Hematopoietic multipotent progenitor cell treated with erythropoietin and hydrocortisone succinate and interleukin-3 and kit ligand, for 4 days (in vitro differentiated cells): ENCODE results near the gene UROC1.

Experiments used
- DNase-seq: peaks from one replicate; pipeline ENCODE4 v3.0.0-alpha.2; 2015

Gene UROC1

DNA sequence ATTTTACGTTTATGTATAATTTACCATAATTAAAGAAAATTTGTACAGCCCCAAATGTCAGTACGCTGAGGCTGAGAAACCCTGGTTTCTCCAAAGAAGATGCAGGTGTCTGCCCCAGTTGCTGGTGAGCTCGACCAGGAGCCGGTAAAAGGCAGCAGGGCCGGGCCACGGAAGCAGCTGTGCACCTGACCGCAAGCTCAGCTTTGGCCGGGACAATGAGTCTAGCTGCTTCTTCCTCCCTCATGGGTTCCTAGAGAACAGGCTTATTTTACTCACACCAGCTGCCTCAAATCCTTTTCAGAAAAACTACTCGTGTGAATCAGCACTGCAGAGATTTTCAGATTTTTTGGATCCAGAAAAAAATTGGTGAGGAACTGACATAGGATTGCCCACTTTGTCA is 23.8 kb downstream of the UROC1 start:
- DNase-seq, result peak; percentile 39

DNA sequence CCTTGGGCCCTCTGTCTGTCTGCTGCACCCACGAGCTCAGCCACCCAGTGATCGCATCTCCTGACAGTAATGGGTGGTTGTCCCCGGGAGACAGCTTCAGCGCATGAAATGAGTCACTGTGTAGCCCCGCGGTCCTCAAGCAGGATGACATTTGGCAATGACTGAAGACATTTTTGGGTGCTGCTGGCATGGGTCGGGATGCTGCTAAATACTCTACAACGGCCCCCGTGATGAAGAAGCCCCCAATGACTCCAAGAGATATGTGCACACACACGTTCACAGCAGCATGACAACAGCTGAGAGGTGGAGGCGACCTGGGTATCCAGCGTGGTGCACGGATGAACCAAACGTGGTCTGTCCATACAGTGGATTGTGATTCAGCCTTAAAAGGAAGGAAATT is 24.5 kb downstream of the UROC1 start:
- DNase-seq, result no peak

DNA sequence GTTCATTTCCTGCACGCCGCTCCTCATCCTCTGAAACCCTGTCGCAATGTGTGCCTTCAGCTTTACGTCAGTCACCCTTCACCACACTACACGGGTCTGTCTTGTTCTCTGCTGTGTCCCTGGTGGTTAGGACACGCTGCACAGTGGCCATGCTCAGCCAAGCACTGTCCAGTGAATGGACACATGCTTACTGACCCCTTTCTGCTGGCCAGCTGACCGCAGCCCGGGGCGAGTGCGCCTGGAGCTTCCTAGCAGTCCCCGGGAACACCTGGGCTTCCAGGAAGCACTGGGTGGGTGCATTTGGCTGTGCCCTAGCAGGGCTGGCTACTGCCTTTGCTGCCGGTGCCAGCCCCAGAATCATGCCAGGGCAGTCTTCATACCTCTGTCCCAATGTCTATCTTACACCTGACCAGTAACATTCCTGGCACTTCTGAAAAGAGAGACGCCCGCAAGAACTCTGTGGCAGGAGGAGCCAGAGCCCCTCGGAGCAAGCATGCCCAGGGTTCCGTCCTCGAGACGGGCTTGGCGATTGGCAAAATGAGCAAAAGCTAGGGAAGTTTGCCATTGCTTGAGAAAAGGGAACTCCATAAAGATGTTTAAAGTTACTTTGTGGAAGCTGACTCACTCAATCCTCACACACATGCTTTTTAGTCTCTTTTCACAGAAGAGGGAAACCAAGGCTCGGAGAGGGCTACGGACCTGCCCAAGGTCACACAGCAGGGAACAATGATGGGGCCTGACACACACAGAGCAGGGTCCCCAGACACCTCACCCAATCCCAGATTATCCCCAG is 26.2 kb downstream of the UROC1 start:
- no peak for DNase-seq

DNA sequence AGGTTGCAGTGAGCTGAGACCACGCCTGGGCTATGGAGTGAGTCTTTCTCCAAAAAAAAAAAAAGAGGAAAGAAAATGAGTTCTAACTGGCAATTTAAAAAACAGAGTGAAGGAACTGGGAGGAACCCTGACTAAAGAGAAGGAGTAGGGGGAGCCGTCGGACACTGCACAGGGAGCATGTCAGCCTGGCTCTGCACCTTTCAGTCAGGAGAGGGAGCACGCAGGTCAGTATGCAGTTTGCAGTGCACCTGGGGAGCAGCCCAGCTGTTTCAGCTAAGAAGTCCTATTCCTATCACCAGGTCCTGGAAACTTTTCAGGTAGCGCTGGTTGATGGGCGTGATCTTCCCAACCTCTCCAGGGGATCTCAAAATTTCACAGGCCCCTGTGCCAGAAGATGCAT is 27.0 kb downstream of the UROC1 start:
- DNase-seq, result no peak

DNA sequence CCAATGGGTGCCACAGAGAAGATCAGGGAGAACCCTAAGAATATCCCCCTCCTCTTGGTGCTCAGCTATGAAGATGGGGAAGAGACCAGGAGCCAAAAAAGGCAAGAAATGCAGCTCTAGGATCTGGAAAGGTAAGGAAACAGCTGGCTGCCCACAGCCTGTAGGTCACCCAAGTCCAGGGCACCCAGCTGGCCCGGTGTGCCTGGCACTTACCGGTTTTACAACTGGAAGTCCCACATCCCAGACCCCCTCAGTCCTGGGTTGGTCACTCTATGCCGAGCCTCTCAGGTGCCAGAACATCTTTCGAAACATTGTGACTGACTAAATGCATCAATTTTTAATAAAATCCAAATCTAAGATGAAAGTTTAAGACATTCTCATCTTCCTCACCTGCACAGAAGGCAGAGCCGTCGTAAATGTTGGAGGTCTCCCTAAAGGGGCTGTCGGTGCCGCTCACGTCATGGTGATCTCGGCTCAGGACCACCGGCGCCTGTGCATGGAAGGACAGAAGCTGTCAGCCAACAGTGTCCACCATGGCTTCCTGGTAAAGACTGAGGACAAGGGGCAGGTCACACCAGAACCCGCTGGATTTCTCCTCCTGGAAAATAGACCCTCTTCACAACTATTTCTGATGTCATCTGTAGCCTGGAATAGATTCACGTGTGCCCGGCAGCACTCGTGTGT is 28.5 kb downstream of the UROC1 start:
- DNase-seq, result no peak

DNA sequence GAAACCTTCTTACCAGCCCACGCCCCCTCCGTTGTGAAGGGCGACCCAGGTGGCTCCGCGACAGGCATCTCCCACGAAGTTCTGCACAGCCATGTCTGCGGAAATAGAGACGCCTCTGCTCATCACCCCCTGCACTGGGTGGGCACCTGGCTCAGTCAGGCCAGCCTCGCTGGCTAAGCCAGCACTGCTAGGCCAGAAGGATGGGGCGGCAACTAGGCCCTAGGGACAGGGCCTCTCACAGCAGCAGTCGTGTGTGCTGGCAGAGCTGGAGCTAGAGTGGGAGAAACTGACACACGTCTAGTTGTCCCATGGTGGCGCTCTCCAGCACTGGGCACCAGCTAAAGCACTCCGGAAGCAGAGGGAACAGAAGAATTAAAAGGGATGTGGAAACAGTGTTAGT is 29.4 kb downstream of the UROC1 start:
- DNase-seq, result no peak

DNA sequence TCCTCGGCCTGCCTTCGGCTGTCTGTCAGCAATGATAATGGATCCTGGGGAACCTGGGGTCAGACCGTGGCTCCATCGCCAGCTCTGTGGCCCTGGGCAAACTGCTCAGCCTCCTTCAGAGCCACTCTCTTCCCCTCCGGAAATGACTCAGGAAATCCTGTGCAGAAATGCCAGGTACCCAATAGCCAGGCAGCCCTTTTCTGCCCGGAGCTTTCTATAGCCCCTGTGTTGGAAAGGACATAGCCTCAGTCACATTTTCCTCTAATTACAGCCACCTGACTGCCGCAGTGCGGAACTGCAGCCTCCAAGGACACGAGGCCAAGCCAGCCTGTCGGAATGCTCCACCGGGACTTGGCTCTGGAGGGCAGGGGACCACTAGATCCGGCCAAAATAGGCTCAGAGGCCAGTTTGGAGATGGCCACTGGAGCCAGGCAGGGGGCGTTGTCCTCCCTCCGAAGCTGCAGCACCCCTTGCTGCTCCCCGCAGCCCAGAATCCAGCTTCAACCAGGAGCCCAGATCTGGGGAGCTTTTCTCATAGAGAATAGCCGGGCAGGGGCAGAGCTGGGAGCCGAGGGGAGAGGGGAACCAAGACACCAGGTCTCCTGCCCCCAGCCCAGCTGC is 30.3 kb downstream of the UROC1 start:
- peak; percentile 67 for DNase-seq

DNA sequence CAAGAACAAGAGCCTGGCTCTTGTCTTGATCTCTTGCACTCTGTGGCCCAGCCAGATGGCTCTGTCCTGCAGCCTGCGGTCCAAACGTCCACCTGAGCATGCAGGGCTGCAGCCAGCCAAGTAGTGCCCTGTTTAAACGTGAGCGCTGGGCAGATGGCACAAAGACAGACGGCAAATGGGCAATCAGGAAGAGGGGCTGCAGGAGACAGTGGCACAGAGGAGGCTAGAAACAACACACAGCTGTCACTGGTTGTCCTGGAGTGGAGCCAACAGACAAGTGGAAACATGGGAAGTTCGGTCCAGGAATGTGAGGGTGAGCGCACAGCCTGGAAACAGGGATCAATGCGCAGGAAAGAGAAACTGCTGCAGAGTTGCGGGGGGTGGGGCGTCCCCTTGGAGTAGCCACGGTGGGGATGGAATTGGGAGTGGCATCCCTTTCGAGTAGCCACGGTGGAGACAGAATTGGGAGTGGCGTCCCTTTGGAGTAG is 31.2 kb downstream of the UROC1 start:
- DNase-seq, result no peak

DNA sequence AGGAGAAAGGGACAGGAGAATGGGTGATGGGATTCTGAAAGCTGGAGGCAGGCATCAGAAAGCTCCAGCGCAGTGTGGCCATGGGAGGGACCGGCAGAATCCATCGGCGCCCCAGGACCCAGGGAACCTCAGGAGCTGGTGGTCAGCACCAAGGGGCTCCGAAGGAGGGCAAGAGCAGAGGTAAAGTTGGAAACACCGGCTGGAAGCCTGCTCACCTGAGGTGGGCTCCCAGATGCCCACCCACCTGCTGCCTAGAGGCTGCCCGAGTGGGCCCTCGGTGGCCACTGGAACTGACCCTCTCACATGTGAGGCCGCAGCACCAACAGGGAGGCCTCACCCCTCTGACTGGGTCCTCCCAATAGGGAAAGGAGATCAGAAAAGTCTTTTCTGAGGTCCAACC is 31.6 kb downstream of the UROC1 start:
- DNase-seq, result no peak

DNA sequence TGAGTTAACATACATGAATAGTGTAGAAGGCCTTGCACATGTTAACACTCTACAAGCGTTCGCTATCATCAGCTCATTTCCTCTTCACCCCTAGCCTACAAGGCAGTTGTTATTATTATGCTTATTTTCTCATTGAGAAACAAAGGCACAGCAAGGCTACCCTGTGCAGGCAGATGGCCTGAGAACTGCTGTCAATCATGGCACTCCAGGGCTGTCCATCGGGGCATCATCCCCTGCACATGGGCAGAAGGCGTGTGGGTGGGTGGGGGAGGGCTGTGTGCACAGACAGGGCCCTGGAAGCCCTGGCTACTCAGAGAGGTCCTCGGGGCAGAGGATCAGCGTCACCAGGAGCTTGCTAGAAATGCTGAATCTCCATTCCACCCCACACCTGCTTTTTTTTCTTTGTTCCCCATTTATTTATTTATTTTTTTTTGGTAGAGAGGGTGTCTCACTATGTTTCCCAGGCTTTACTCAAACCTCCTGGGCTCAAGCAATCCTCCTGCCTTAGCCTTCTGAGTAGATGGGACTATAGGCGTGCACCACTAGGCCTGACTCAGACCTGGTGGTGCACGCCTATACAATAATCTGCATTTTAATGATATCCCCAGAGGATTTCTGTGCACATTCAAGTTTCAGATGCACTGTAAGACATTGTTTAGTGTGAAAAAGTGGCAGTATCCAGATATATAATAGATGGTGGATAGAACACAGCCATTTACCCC is 32.2 kb downstream of the UROC1 start:
- DNase-seq, result no peak

DNA sequence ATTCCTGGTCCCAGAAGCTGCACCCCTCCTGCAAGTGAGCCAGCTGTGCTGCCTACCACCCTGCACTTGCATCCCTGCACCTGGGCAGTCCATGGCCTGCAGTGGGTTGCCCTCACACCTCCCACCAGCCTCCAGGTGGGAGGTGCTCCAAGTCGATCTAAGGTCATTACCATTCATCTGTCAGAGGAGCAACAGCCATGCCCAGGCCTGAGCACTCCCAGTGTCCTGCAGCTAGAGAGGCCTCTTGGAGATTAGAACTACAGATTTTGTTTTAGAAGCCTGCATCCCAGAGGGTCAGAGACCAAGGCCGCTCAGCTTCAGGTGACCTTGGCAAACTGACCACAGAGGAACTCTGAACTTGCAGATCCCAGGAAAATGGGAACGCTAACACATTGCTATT is 32.9 kb downstream of the UROC1 start:
- no peak for DNase-seq

DNA sequence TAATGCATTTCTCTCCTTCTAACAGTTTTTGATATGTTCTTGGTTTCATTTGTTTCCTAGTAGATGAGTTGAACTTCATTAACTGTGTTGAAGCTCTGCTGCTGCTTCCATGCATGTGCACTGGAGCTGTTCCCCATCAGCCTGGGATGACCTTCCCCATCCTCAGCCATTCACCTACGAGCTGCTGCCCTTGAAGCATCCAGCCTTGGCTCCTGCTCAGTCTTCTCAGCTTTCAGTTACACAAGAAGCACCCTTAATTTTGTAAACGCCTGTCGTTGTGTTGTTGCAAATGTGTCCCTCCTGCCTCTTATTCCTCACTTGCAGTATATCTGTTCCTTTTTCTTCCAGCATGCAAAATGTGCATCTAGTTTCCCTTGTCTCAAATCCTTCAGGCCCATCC is 33.4 kb downstream of the UROC1 start:
- no peak for DNase-seq

DNA sequence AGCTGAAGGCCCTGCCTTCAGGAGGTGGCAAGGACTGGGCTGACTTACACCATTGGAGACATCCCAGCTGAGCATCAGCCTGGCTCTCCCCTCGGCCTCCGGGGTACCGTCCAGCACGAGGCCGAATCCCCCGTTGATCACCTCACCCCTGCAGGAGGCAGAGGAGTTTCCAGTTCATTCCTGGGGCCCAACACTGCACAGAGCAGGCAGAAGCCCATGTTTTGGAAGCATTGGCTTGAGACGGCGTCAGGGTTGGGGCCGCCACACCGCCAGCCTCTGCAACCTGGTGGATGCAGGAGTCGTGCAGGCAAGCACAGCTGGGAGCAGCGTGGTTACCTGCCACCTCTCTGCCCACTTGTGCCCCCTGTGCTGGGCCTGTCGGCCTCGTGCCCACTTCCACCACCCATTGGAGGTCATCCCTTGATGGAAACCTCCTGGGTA is 34.2 kb downstream of the UROC1 start:
- DNase-seq, result no peak

DNA sequence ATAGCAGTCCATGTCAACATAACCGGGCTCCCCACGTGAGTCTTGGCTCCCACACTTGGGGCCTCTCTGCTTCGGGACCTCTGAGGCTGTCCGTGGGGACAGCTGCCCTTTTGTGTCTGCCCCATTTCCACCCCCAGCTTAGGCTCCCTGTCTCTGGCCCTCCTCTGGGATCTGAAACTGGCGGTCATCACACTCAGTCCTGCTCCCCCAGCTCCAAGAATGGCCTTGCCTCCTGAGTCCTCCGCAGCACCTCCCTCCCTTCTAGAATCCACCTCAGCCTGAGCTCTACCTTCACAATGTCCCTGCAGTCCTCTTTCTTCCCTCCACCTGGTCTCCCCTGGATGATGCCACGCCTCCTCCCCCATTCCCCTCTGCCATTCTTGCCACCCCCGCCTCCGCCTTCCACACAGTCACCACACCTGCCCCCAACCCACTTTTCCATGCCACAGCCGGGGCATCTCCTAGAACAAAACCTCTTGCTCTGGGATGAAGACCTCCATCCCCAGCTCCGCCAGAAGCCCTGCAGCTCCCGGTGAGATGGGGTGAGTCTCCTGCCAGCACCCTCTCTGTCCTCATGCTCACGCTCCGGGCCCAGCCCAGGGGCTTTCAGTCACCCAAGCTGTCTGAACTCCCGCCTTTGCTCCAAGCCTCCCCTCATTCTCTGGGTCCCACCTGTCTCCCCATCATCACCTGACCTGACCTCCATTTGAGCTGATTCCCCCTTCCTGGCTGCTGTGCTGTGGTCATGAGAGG is 34.9 kb downstream of the UROC1 start:
- DNase-seq, result no peak

DNA sequence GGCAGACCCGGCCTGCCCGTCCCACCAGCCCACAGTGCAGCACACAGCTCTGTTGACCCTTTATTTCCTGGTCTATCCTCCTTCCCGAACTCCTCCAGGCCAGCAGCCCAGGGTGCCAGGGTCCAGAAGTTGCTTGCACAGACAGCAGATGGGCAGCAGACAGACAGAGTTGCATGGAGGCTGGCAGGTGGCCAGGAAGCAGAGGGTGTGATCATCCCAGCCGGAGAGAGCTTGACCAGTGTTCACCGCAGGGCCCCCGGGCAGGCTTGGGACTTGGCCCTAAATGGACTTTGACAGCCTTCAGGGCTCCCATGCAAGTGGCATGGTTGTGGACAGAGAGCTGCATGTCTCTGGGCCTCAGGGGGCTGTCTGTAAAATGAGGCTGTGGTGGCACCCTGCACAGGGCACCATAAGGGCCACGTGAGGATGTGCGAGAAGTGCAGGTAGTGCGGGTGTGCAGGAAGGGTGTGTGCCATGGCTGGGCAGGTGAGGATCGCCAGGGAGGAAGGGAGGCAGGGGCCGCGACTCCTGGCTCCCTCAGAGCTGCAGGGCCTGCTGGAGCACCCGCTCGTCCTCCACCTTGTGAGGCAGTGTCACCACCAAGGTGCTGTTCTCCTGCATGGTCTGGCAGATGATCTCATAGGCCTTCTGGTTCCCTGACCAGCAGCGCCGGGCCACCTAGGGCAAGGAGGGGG is 35.6 kb downstream of the UROC1 start:
- no peak for DNase-seq

DNA sequence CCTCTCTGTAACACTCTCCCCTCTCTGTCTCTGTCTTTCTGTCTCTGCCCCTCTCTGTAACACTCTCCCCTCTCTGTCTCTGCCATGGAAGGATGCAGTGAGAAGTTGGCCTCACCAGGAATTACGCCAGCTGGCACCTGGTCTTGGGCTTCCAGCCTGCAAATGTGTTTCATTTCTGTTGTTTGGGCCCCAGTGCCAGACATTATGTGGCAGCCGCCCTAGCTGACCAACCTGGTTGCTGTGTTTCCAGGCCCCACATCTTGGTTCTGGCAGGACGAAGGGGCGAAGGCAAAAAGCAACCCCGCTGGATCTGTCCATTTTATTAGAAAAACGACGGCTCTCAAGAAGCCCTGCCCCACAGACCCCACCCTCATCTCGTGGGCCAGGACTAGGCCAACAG is 36.7 kb downstream of the UROC1 start:
- DNase-seq, result no peak

DNA sequence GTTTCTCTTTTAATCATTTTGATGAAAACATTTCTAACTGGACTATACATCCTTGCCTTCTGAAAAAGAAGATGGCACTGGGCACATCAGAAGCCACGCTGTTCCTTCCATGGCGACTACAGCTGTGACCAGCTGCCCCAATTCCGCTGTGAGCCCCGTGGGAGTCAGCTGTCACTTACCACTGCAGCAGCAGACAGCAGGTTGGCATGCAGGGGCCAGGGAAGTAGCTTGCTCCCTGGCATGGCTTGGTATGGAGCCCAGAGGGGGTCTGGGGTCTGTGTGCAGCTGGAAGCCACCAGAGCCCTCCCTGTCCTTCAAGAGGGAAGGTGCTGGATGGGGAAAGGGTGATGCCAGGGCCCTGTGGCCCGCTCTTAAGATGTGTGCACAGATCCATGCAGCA is 37.4 kb downstream of the UROC1 start:
- no peak for DNase-seq

DNA sequence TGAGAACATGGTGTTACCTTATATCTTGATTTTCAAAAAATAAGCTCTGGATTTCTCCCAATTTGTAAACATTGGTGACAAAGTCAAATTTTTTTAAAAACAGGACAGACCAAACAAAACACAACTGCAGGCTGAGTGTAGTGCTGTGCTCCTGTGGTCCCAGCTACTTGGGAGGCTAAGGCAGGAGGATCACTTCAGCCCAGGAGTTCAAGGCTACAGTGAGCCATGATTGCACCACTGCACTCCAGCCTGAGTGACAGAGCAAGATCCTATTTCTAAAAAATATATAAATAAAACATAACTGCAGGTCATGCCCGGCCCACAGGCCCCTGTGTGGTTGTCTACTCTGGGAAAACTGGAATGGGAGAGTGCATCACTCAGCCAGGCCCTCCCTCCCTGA is 37.9 kb downstream of the UROC1 start:
- no peak for DNase-seq

DNA sequence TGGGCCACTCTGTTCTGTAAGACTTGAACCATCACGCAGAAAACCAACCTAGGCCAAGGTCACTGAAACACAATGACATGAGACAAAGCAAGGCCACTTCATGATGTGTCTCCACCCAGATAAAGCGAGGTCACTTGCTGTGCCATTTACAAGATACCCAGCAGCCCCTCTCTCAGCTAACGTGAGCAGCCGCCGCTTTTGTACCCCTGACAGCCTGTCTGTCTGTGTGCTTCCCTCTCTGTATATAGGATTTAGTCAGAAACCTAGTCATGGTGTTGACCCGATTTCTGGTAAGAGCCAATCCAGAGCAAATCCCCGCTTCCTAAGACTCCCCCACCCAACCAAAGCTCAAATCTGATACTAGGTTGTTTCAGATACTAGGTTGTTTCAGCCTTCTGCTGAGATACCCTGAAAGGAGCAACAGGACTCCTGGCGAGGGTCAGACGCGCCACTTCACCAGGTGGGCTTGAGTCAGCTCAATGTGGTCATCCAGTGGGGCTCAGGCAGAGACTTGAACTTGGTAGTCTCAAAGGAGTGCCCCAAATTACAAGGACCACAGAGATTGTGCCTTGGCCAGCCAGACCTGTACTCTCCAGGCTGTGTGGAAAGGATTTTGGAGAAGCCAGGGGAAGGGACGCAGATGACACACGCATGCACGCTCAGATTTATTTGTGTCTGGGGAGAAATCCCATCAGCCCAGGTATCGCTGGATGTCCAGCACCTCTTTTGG is 38.8 kb downstream of the UROC1 start:
- no peak for DNase-seq

DNA sequence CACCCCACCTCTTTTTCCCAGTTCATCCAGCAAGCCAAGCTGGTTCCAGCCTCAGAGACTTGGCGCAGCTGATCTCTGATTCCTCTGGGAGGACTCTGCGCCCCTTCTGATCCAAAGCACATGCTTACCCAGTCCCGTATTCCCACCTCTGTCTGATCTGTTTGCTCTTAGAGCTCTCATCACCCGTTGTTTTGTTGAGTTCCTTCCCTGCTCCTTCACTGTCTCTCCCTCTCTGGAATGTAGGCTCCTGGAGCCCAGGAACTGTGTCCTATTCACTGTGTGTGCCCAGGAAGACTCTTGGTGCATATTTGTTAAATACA is 40.6 kb downstream of the UROC1 start:
- no peak for DNase-seq
